Stimulated activated CD4-positive, alpha-beta T cell treated with anti-CD3 and anti-CD28 coated beads, Interleukin-4, amount 100 ng/mL, for 1 hour (primary cell): ENCODE measurements around the gene NR1D1.
A peak's percentile ranks its signal among the peaks of the same experiment; 100 is the strongest.

Experiments
- DNase-seq: peaks from one replicate; pipeline ENCODE4 v3.0.0-alpha.2; 2020

NR1D1 gene

DNA sequence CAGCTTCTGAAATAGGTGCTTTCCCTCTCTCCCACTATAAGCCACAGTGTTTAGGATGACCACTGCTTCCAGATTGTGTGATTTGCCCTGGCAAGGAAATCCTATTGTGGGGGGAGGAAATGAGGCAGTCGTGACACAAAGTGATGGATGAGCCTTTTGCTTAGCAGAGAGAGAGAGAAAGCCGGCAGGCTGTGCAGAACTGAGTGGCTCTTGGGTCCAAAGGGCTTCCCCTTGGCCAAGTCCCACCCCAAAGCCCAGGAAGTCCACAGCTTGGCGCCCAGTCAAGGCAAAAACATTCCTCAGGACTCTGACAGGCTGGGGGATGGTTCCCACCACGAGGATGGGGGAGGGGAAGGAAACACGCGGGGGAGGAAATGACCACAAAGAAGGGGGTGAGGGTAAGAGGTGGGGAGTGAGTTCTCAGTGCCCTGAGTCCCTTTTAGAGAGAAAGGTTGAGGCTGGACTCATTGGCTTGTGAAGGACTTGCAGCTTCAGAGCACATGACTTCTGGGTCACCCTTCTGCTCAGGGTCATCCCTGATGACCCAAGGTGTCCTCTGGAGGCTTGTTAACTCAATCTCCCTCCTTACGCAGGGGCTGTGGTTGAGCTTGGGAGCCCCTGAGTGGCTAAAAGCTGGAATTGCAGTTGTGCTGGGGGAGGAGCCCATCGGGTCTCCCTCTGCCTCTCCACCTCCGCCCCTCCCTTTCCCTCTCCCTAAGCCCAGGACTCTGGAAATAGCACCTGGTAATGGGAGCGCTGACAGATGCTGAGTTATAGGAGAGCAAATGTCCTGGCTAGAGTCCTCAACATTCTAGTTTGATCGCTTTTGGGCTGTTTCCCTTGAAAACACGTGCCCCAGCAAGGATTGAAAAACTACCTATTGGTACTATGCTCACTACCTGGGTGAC lies 11.1 kb upstream of the NR1D1 start:
- DNase-seq = peak; percentile 67

DNA sequence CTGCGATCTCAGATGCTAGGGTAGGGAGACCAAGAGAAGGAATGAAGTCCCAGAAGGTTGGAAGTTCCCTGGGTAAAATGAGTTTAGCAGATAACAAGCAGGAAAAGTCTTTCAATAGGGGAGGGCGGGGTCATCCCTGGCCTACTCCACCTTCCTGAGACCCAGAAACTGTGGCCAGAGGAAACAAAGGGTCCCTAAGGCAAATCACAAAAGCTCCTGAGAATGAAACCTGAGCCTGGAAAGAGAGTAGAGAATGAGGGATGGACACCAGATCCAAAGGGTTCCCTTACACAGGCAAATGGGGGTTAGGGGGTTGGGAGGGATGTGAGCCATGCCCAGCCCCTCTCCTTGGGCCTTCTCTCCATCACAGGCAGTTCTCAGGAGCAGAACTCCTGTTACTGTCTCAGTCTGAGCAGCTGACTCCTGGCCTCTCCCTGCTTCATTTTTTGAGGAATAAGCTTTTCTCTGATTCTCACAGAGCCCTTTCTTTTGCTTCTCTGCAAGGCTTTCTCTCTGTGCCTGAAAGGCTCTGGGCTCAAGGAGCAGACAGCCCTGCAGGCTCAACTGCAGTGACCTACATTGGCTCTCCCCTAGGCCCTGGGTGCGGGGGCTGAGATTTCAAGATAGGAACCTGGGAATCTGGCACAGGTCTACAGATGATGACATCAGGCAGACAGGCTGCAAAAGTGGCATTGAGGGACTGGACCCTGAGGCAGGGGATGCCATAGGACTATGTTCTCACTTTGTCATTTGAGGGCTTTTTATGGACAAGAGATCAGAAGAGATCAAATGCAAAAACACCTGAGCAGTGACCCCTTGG lies 9.8 kb upstream of the NR1D1 start:
- DNase-seq = no peak

DNA sequence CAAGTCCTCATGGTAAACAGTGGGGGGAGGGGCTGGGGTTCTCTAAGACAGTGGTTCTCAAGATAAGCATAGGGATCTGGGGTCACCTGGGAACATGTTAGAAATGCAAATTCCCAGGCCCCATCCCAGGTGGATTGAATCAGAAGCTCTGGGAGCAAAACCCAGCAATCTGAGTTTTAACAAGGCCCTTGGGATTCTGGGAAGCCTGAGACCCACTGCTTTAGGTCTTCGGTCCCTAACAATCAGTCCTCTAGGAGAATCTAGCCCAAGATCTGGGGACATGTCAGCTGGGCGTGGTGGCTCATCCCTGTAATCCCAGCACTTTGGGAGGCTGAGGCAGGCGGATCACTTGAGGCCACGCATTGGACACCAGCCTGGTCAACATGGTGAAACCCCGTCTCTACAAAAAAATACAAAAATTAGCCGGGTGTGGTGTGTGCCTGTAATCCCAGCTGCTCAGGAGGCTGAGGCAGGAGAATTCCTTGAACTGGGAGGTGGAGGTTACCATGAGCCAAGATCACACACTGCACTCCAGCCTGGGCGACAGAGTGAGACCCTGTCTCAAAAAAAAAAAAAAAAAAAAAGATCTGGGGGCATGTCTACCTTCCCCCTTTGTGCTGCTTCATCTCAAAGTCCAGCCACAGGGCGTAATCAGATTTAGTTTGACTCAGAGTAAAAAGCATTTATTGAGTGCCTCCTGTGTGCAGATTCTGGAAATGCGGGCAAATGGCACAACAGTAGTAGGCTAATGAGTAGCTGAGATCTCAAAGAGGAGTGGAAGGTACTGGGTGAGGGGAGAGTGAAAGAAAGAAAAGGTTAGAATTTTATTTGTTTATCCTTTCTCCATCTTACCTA lies 8.8 kb upstream of the NR1D1 start:
- no peak for DNase-seq

DNA sequence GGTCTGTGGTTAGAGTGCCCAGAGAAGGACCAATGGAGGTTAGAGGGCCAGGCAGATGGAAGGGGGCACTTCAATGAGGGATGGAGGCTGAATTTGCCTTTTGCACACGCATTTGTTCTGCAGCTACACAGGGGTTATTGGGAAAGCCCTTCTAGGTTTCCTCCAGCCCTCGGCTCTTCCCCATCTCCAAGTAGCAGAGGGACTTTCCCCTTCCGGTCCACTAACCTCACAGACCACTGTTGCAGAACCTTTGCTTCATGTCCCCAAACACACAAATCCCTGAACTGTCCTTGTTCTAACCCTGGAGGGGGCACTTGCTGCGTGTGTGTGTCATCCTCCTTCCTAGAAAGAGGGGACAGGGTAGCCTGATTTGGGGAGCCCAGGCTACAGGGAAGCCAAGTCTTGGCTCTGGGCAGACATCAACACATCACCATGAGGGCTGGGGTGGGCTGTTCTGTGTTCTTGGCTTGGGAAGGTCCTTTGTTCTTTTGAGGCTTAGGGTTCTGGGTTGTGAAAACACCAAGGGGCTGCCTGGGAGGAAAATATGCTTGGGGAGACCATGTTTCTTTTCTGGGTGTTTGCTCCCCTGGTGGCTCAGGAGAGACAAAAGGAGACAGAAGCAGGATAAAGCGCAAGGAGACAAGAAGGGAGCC lies 7.3 kb upstream of the NR1D1 start:
- no peak for DNase-seq

GRCh38 chr17:40106760-40107521 lies 6.6 kb upstream of the NR1D1 start:
- DNase-seq = no peak

DNA sequence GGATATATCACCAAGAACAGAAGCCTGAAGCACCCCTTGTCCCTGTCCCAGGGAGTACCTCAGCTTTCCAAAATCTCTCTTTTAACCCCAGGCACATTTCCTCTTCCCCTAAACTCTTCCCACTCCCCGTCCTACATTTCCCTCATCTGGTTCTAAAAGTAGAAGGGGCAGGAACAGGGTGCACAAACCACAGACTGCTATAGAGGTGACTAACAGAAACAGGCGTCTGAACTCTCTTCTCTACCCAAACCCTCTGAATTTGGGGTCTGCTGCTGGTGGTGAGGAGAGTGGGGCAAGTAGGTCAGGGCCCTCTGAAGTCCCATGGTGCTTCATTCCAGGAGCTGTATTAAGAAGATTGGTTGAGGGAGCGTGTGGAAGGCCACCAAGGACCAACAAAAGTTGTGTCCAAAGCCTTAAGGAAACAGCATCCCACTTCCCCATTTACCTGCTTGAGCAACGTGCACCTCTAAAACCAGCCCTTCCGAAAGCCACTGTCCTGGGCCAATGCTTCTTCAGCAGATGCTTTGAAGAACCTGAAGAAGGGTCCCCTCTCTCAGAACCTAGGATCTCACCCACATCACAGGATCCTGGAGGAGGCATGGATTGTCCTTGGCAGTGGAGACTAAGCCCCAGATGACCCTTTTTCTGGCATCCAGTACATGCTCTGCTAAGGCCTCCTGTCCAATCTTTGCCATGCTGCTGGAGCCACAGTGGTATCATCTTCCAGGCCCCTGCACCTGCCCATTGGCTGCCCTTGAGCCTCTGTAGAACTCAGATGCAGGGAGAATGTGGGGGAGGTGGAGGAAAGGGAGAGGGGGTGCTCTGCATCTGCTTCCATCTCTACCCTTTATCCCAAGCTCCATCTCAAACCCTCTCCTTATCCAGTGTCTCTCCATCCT lies 5.7 kb upstream of the NR1D1 start:
- no peak for DNase-seq

DNA sequence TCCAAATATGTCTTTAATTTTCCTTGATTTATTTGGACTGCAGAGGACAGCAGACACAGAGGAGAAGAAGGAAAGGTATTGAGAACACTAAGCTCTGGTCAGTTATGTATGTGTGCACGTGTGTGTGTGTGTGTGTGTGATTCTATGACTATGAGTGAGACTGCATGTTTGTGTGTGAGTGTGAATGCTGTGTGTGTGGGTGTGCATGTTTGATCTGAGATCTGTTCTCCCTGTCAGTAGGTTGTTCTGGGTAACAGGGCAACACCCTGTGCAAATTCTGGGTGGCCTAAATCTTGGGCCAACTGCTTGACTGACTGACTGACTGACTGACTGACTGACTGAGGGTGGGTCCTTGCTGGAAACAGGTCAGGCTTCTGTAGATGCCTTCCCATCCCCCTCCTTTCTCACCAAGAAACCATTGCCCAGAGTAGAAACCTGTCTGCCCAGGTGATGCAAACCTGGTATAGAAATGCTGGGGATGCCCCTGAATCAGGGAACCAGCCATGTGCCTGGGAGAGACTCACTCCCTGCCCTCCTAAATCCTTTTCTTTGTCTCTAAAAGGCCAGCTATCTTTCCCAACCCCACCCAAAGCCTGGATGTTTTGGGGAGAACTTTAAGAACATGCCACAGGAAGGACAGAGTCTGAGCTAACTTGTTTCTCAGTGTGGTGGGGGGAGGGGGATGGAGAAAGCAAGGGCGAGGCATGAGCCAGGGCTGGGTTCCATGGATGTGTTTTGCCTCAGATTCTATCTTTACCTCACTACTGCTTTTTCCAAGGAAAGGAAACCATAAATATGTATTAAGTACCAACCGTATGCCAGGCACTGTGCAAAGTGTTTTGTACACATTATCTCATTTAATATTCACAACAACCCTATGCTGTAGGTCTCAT lies 4.5 kb upstream of the NR1D1 start:
- DNase-seq = no peak

DNA sequence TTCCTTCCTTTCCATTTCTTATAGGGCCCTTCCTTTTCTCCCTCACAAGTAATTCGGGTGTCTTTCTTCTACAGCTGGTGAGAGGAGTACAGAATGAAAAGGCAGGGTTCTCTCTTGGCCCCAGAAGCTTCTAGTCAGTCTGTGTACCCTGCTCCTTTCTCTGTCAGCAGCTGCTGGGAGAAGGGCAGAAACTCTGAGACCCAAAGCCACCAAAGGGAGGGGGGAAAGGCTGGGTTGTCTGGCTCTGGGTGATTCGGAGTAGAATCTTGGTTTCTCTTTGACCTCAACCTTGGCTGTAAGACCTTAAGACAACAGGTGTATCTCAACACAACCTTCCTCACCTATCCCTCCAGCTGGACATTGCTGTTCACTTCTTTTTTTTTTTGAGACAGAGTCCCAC lies 3.3 kb upstream of the NR1D1 start:
- no peak for DNase-seq

DNA sequence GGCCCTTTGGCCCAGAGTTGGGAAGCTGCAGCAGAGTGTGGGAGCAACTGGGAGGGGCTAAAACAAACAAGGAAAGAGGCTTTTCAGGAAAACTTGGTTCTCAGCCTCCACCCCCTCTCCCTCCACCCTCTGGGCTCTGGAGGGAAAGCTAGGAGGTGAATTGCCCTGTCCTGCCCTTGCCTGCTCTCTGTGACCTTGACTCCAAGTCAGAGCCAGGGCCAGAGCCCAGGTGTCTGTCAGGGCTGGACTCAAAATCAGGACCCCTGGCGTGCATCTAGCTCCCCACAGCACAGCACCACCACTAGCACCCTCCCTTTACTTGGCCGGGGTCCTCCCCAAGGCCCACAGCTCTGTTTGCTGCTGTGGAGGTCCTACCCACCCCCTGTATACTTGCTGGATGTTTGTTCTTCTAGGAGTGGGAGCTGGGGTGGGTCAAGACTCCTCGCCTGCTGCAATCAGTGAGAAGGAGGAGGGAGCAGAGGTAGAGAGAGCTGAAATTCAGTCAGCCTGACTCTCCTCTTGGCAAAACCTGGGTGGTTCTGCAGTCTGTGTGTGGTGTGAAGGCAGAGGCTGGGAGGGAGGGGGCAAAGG lies 2.8 kb upstream of the NR1D1 start:
- no peak for DNase-seq

DNA sequence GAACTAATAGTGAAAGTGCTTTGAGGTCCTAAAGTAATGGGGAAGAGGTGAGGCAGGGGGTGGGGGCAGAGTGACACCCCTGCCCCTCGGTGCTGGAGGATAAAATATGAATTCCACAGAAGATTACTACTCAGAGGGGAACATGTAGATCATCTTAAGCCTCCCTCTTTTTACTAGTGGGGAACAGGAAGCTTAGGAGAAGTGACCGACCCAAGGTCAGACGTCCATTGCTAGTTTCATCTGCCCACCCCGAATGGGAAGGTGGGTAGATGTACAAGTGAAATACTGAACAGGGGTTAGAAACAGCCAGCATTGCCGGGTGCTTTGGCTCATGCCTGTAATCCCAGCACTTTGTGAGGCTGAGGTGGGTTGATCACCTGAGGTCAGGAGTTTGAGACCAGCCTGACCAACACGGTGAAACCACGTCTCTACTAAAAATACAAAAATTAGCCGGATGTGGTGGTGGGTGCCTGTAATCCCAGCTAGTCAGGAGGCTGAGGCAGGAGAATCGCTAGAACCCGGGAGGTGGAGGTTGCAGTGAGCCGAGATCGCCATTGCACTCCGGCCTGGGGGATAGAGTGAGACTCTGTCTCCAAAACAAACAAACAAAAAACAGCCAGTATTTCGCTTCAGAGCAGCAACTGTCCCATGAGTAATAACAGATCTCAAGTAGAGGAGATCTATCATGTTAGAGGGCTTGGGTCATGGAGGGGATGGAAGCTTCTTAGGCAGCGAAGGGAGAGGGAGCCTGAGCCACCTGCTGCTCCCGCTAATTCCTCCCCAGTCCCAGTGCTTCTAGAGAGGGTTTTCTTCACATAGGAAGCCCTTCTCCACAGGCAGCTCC lies 1.2 kb upstream of the NR1D1 start:
- no peak for DNase-seq

DNA sequence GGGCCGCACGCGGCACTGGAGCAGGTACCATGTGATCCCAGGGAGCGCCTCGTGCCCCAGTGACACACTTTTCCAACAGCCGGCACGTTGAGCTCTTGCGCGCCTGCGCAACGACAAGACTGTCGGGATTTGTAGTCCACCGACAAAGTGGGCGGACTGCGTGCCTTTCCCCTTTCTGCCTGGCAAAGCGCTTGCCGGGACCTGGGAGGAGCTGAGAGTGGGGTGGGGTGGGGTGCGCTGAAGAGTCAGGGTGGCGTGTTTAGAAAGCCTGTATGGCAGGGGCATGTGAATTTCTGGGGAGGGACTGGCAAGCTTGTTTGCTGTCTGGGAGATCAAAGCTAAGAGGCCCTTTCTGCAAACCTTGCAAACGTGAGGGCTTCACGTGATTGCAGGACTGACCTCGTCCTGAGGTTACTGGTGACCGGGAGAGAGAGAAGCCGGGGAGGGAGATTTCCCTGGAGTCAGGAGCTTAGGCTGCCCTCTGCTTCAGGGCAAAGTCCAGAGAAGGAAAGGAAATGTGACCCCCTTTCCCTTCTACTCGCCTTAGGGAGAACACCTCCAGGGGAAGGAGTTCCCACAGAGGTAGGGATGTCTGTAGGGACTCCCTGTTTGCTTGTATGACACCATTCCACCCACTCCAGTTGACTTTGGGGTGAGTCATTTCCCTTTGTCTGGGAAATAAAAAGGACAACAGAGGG lies 429 bp upstream of the NR1D1 start:
- DNase-seq = peak; percentile 86

- DNase-seq = no peak
Observed at GRCh38 chr17:40099619-40100418, 570 bp downstream of the NR1D1 start.

GRCh38 chr17:40098846-40099618 lies 1.4 kb downstream of the NR1D1 start:
- peak; percentile 99 for DNase-seq

DNA sequence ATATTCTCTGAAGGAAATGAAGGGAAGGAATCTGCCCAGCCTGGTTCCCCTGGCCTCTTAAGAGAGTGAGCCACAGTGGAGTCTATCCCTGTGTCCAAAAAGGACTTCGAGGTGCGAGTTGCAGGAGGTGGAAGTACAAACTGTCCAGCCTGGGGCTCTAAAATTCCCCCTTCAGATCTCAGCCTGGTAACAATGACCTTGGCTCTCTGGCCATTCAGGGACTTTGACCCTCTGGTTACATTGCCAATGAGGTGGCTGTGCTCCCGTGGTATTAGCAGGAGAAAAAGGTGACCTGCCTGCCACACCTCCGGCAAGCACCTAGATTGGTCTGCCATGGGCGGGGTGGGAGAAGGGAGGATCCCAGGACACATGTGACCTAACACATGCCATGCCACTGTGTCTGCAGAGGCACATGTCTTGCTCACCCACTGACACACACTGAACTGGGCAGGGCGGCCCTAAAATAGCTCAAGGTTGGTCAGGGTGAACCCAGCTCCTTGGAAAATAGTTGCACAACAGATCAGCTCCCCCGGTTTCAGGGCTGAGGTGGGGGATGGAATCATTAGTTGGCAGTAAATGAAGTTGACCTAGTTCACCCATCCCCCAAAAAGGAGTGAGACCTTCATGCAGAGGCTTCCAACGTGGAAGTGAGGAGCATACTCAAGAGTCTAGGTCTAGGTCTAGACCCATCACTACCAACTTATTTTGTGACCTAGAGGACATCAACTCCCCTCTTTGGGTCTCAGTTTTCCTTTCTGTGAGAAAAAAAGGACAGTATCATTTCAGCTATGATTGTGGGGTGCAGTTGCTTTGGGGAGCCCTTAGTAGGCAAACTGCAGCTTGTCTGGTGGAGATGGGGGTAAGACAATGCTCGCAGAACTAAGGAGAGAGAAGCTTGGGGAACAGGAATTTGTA lies 2.2 kb downstream of the NR1D1 start:
- no peak for DNase-seq

DNA sequence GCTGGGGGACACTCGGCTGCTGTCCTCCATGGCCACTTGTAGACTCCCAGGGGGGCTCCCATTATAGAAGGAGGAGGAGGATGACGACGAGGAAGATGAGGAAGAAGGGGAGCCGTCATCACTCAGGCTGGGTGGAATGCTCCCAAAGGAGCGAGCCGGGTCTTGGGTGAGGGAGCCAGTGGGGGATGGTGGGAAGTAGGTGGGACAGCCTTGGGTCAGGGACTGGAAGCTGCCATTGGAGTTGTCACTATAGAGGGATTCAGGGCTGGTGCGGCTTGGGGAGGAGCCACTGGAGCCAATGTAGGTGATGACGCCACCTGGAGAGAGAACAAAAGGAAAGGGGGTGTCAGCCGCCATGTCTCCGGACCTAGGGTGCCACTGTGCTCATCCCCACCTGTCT lies 3.3 kb downstream of the NR1D1 start:
- no peak for DNase-seq
